BE2C (cell line): Measurements from ENCODE around the gene HYAL2.

ENCODE experiments used
- DNase-seq: peaks from one replicate; pipeline ENCODE4 v3.0.0-alpha.2; 2020
- H3K27me3 ChIP-seq: fragments of 250-450 bp; sonication (Bioruptor Pico); 2 replicates; pipeline ENCODE4 v1.5.1; 2020; ENCODE audit warnings: mild to moderate bottlenecking
- H3K36me3 ChIP-seq: fragments of 250-450 bp; sonication (Bioruptor Pico); 2 replicates; pipeline ENCODE4 v1.5.1; 2020; ENCODE audit warnings: mild to moderate bottlenecking
- H3K4me1 ChIP-seq: fragments of 250-450 bp; sonication (Bioruptor Pico); 2 replicates; pipeline ENCODE4 v1.5.1; 2020
- H3K4me3 ChIP-seq: 2 replicates; pipeline ENCODE4 v1.5.1; 2011; ENCODE audit warnings: low read depth, low read length
- H3K9me3 ChIP-seq: fragments of 250-450 bp; sonication (Bioruptor Pico); 2 replicates; pipeline ENCODE4 v1.5.1; 2020
- TF ChIP-seq, protein P1 (sequence below): IDR thresholded peaks from 2 replicates; pipeline ENCODE4 v1.5.1; 2012; ENCODE audit warnings: mild to moderate bottlenecking, low read depth, low read length

The HYAL2 gene

GRCh38 chr3:50365080-50365841 lies 42.7 kb upstream of the HYAL2 start:
- Histone ChIP-seq H3K4me3 (no peak overlapping the region), H3K27me3 (no peaks in the 10 kb centered on the region), H3K36me3 (peaks cover 3% of the 10 kb centered on the region; the same call in 1 of the 2 replicates), H3K9me3 (no peaks in the 10 kb centered on the region), H3K4me1 (no peaks in the 10 kb centered on the region; the same call in 1 of the 2 replicates)
- TF ChIP-seq, protein P1, sequence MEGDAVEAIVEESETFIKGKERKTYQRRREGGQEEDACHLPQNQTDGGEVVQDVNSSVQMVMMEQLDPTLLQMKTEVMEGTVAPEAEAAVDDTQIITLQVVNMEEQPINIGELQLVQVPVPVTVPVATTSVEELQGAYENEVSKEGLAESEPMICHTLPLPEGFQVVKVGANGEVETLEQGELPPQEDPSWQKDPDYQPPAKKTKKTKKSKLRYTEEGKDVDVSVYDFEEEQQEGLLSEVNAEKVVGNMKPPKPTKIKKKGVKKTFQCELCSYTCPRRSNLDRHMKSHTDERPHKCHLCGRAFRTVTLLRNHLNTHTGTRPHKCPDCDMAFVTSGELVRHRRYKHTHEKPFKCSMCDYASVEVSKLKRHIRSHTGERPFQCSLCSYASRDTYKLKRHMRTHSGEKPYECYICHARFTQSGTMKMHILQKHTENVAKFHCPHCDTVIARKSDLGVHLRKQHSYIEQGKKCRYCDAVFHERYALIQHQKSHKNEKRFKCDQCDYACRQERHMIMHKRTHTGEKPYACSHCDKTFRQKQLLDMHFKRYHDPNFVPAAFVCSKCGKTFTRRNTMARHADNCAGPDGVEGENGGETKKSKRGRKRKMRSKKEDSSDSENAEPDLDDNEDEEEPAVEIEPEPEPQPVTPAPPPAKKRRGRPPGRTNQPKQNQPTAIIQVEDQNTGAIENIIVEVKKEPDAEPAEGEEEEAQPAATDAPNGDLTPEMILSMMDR, result no peak
- peak; percentile 40 for DNase-seq

- TF ChIP-seq, protein P1, result no peak
- Histone ChIP-seq H3K4me3 (no peak overlapping the region), H3K9me3 (no peaks in the 10 kb centered on the region), H3K4me1 (no peaks in the 10 kb centered on the region; the same call in 1 of the 2 replicates), H3K36me3 (peaks cover 3% of the 10 kb centered on the region; the same call in 1 of the 2 replicates), H3K27me3 (no peaks in the 10 kb centered on the region)
- DNase-seq, result no peak
Measured at GRCh38 chr3:50364573-50365079, 42.1 kb upstream of the HYAL2 start.

DNA sequence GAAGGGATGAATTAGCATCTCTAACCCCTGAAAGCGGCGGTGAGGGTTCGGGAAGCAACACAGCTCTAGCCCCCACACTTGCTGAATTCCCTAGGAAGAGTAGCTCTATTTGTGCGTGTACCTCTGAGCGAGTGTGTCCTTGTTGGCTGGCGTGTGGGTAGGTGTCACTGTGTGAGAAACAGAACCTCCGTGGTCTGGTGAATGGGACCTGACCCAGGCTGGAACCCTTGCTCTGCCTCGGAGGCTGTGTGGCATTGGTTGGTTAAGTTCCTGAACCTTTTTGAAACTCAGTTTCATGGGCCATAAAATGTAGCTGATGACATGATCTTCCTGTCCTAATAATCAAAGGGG lies 37.2 kb upstream of the HYAL2 start:
- H3K4me3 ChIP-seq, result peak overlapping the region; percentile 78
- no peaks in the 10 kb centered on the region for H3K27me3 ChIP-seq
- H3K36me3 ChIP-seq, result peaks cover 6% of the 10 kb centered on the region
- no peak for DNase-seq
- H3K9me3 ChIP-seq, result no peaks in the 10 kb centered on the region
- TF ChIP-seq, protein P1, result no peak
- no peaks in the 10 kb centered on the region for H3K4me1 ChIP-seq

DNA sequence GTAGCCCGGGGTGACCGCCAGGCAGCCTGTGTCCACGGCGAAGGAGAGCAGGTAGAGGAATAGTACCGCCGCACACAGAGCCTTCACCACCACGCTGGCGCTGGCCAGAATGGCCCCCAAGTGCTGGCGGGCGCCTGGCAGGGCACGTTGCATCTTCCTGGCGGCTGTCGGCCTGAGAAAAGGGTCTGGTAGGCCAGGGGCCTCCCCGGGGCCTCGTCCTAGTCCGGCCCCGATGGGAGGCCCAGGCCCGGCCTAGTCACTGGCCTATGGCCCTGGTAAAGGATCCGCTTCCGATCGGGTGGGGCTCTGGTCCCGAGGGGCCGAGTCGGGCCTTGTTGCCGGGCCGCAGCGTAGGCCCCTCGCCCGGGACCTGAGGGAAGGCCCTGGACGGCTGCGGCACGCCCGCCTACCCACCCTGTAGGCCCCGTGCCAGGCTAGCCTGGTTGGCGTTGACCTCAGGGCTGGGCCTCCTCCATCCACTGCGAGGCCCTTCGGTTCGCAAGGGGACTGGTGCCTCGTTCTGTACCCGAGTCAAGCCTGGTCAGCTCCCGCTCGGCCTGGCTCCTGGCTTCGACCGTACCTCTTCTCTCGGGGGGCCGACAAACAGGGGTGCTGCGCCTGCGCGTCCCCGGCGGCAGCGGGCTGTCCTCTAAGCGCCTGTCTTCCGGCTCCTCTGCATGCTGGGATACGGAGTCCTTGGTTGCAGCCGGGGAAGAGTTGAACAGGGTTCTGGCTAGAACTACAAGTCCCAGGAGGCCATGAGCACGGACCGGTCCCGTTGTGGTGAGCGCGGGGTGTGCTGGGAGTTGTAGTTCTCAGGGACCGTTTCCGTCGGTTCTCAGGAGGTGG lies 36.6 kb upstream of the HYAL2 start, which contains the start of gene TMEM115:
Gene TMEM115, minus strand, starts transcription at position 611 of the 849 bp plus-strand sequence. Its CDS starts 458 bp downstream, at position 153.
- H3K36me3 ChIP-seq, result peaks cover 12% of the 10 kb centered on the region
- H3K4me1 ChIP-seq, result no peaks in the 10 kb centered on the region
- no peaks in the 10 kb centered on the region for H3K9me3 ChIP-seq
- DNase-seq, result peak; percentile 93
- no peaks in the 10 kb centered on the region for H3K27me3 ChIP-seq
- TF ChIP-seq, protein P1, result no peak
- H3K4me3 ChIP-seq, result peak within 1 kb of the TSS; percentile 78

DNA sequence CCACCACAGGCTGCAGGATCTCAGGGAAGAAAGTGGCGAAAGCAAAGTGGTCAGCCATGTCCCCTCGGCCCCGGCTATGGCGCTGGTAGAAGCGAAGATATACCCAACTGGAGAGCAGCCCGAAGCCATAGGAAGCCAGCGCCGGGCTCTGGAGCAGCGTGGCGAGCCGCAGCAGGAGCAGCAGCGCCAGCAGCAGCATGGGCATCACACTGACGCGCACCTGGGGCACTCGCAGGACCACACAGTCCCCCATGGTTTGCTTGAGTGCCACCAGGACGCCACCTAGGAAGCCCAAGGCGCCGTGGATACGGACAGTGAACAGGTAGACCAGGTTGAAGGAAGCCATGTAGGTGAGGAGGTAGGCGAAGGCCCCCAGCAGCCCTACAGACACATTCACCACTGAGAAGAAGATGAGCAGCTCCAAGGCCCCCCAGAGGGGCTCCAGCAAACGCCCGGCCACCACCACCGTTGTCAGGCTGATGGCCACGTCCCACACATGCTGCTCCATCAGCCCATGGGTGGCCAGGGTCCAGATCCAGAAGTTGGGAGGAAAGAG lies 35.9 kb upstream of the HYAL2 start:
- Histone ChIP-seq H3K4me1 (no peaks in the 10 kb centered on the region), H3K27me3 (no peaks in the 10 kb centered on the region), H3K36me3 (peaks cover 14% of the 10 kb centered on the region), H3K4me3 (peak overlapping the region; percentile 78), H3K9me3 (no peaks in the 10 kb centered on the region)
- no peak for DNase-seq
- TF ChIP-seq, protein P1, result no peak
